Mesothelial cell of epicardium (in vitro differentiated cells): ENCODE data around the gene KCNE3. TPM values are rescaled to one million over a fixed set of nuclear protein-coding genes. Genes with fewer than 3 reads are reported as not detected.

ENCODE experiments used
- DNase-seq, 2 experiments: peaks; one replicate each; pipeline ENCODE4 v3.0.0; 2021; ENCODE audit warnings: low spot score in 2 of 2; ENCODE audit not compliant: unreplicated experiment in 2 of 2
- H3K27ac Mint-ChIP-seq: 2 replicates; pipeline ENCODE4 v1.8.0; 2021; ENCODE audit warnings: mixed read lengths
- H3K27me3 Mint-ChIP-seq: 2 replicates; pipeline ENCODE4 v1.8.0; 2021; ENCODE audit warnings: low read depth, mixed read lengths
- H3K36me3 Mint-ChIP-seq: 2 replicates; pipeline ENCODE4 v1.8.0; 2021; ENCODE audit warnings: mixed read lengths
- H3K4me1 Mint-ChIP-seq: 2 replicates; pipeline ENCODE4 v1.8.0; 2021; ENCODE audit warnings: mixed read lengths
- H3K4me3 Mint-ChIP-seq: 2 replicates; pipeline ENCODE4 v1.8.0; 2021; ENCODE audit warnings: mild to moderate bottlenecking, moderate library complexity, mixed read lengths
- H3K9me3 Mint-ChIP-seq: 2 replicates; pipeline ENCODE4 v1.8.0; 2021; ENCODE audit warnings: mixed read lengths
- CTCF ChIP-seq: fragments of 200-600 bp; sonication (generic); IDR thresholded peaks from one replicate; pipeline ENCODE4 v1.5.0; 2021; ENCODE audit warnings: antibody characterized with exemption; ENCODE audit not compliant: unreplicated experiment
- total RNA-seq: library from RNA; stranded (reverse); gene quantifications from 3 replicates; pipeline ENCODE4 v1.2.1, GENCODE V29; 2021

Gene KCNE3
- total RNA-seq, result 4.3 to 5.1 TPM (median 5.0 TPM) in 3 replicates

GRCh38 chr11:74466916-74467885 is at the start of gene KCNE3:
TSS of gene KCNE3 (minus strand) at chr11:74467549. CDS start at chr11:74457563, 9,986 bp downstream.
- Mint-ChIP-seq H3K4me1 (peaks cover 19% of the 10 kb centered on the region), H3K9me3 (no peaks in the 10 kb centered on the region), H3K27me3 (peaks cover 3% of the 10 kb centered on the region), H3K4me3 (peak within 1 kb of the TSS; percentile 73), H3K36me3 (no peaks in the 10 kb centered on the region), H3K27ac (peak within 1 kb of the TSS; percentile 17)
- peak in 1 of 2 experiments; percentile 29 for DNase-seq
- TF ChIP-seq CTCF, result no peak

GRCh38 chr11:74507582-74507981 is 40.2 kb upstream of the KCNE3 start:
- no peak overlapping the region for H3K4me3 Mint-ChIP-seq
- H3K4me1 Mint-ChIP-seq, result no peaks in the 10 kb centered on the region
- DNase-seq, result no peak
- peaks cover 9% of the 10 kb centered on the region for H3K9me3 Mint-ChIP-seq
- H3K27me3 Mint-ChIP-seq, result no peaks in the 10 kb centered on the region
- no peak for TF ChIP-seq CTCF
- H3K36me3 Mint-ChIP-seq, result no peaks in the 10 kb centered on the region
- no peak overlapping the region for H3K27ac Mint-ChIP-seq

GRCh38 chr11:74506823-74507222 is 39.5 kb upstream of the KCNE3 start:
- no peaks in the 10 kb centered on the region for H3K27me3 Mint-ChIP-seq
- no peak overlapping the region for H3K4me3 Mint-ChIP-seq
- no peak for TF ChIP-seq CTCF
- H3K9me3 Mint-ChIP-seq, result peaks cover 8% of the 10 kb centered on the region
- no peak for DNase-seq
- H3K27ac Mint-ChIP-seq, result no peak overlapping the region
- no peaks in the 10 kb centered on the region for H3K36me3 Mint-ChIP-seq
- no peaks in the 10 kb centered on the region for H3K4me1 Mint-ChIP-seq

GRCh38 chr11:74505911-74506310 is 38.6 kb upstream of the KCNE3 start:
- no peak overlapping the region for H3K4me3 Mint-ChIP-seq
- DNase-seq, result no peak
- TF ChIP-seq CTCF, result no peak
- H3K9me3 Mint-ChIP-seq, result peaks cover 15% of the 10 kb centered on the region
- H3K4me1 Mint-ChIP-seq, result no peaks in the 10 kb centered on the region
- no peaks in the 10 kb centered on the region for H3K27me3 Mint-ChIP-seq
- no peak overlapping the region for H3K27ac Mint-ChIP-seq
- peaks cover 3% of the 10 kb centered on the region for H3K36me3 Mint-ChIP-seq

GRCh38 chr11:74504100-74504691 is 36.8 kb upstream of the KCNE3 start:
- no peak overlapping the region for H3K27ac Mint-ChIP-seq
- DNase-seq, result no peak
- TF ChIP-seq CTCF, result no peak
- H3K27me3 Mint-ChIP-seq, result no peaks in the 10 kb centered on the region
- H3K4me3 Mint-ChIP-seq, result no peak overlapping the region
- H3K36me3 Mint-ChIP-seq, result peaks cover 4% of the 10 kb centered on the region
- peaks cover 27% of the 10 kb centered on the region for H3K9me3 Mint-ChIP-seq
- no peaks in the 10 kb centered on the region for H3K4me1 Mint-ChIP-seq
